GM12874 (cell line): ENCODE measurements around the gene C3.

Experiments
- CTCF ChIP-seq: IDR thresholded peaks from 2 replicates; pipeline ENCODE4 v1.5.1; 2011; ENCODE audit warnings: low read depth, mild to moderate bottlenecking, control low read depth, low read length, moderate library complexity; ENCODE audit not compliant: insufficient read depth

Gene C3

GRCh38 chr19:6691342-6691741, 29.1 kb downstream of the C3 start:
- no peak for TF ChIP-seq CTCF

GRCh38 chr19:6690160-6690885, 30.1 kb downstream of the C3 start:
- TF ChIP-seq CTCF = no peak

GRCh38 chr19:6687114-6687513, 33.3 kb downstream of the C3 start:
- no peak for TF ChIP-seq CTCF

- no peak for TF ChIP-seq CTCF
Measured at GRCh38 chr19:6686628-6686975, 33.8 kb downstream of the C3 start.

- TF ChIP-seq CTCF = no peak
Measured at GRCh38 chr19:6685962-6686627, 34.4 kb downstream of the C3 start.

GRCh38 chr19:6685482-6685881, 35.0 kb downstream of the C3 start:
- TF ChIP-seq CTCF = no peak

GRCh38 chr19:6683971-6684370, 36.5 kb downstream of the C3 start:
- TF ChIP-seq CTCF = no peak
